Esophagus muscularis mucosa (tissue), 3 donors: ENCODE measurements around the gene UBAC2.

Experiments used
- POLR2A ChIP-seq: fragments of 450-650 bp; IDR thresholded peaks from one replicate; pipeline ENCODE4 v1.6.1; 2017; ENCODE audit warnings: antibody characterized with exemption, moderate library complexity, mild to moderate bottlenecking, low read depth
- POLR2AphosphoS5 ChIP-seq, 2 donors: sonication (generic); formaldehyde crosslinking; IDR thresholded peaks; one replicate each; pipeline ENCODE4 v1.6.1; 2017; ENCODE audit warnings: antibody characterized with exemption in 2 of 2
- TF ChIP-seq, protein P1 (sequence below), 3 experiments: fragments of 200-600 bp in 2 of 3; fragments of 450-650 bp in 1 of 3; sonication (generic) in 2 of 3; IDR thresholded peaks; one replicate each; pipeline ENCODE4 v1.5.1; 2017 to 2019; ENCODE audit warnings: antibody characterized with exemption in 3 of 3, mild to moderate bottlenecking in 2 of 3, moderate library complexity in 1 of 3

DNA sequence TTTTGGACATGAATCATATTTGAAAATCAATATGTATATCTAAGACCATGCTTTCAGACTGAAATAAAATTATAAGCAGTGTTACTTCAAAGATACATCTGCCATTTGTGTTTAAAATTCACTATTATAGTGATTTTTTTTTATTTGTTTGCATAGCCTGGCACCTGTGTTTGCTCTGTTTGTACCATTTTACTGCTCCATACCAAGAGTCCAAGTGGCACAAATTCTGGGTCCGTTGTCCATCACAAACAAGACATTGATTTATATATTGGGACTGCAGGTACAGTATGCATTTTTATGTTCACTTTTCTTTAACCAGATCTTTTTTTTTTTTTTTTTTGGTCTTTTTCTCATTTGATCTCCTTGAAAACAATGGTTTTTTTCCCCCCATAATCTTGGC, 113.3 kb downstream of the UBAC2 start:
- TF ChIP-seq, protein P1, sequence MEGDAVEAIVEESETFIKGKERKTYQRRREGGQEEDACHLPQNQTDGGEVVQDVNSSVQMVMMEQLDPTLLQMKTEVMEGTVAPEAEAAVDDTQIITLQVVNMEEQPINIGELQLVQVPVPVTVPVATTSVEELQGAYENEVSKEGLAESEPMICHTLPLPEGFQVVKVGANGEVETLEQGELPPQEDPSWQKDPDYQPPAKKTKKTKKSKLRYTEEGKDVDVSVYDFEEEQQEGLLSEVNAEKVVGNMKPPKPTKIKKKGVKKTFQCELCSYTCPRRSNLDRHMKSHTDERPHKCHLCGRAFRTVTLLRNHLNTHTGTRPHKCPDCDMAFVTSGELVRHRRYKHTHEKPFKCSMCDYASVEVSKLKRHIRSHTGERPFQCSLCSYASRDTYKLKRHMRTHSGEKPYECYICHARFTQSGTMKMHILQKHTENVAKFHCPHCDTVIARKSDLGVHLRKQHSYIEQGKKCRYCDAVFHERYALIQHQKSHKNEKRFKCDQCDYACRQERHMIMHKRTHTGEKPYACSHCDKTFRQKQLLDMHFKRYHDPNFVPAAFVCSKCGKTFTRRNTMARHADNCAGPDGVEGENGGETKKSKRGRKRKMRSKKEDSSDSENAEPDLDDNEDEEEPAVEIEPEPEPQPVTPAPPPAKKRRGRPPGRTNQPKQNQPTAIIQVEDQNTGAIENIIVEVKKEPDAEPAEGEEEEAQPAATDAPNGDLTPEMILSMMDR (IDR thresholded peaks at IDR 0.05), result no peak
- TF ChIP-seq POLR2A (no peak), POLR2AphosphoS5 (IDR thresholded peaks at IDR 0.05) (no peak)
